ENCODE data around the gene SEMA3B. TPM values are rescaled to one million over a fixed set of nuclear protein-coding genes. Genes with fewer than 3 reads are reported as not detected.
A peak's percentile ranks its signal among the peaks of the same experiment; 100 is the strongest.

The SEMA3B gene
- total and polyA plus RNA-seq, 8 donors, result 40.1 to 310 (median 103) TPM

- intact Hi-C loops (cut with DNase I; ENCODE audit: low total_unique reads), result no loop called here
- DNase-seq, result no peak
- Histone ChIP-seq H3K27me3 (no peaks in the 10 kb centered on the region), H3K4me3 (peak overlapping the region; percentile 62 to 98 (median 90)), H3K36me3 (peaks cover 40 to 52% (median 49%) of the 10 kb centered on the region in 4 donors), H3K27ac (peak overlapping the region in 4 of 5 donors; percentile 79 to 91 (median 86)), H3K9me3 (no peaks in the 10 kb centered on the region), H3K4me1 (peaks cover 24 to 74% (median 54%) of the 10 kb centered on the region in 4 donors)
- TF ChIP-seq EP300 (IDR thresholded peaks at IDR 0.05), result no peak
- no peak for TF ChIP-seq POLR2A (IDR thresholded peaks at IDR 0.05)
- TF ChIP-seq POLR2AphosphoS5 (IDR thresholded peaks at IDR 0.05), result no peak
- TF ChIP-seq CTCF (IDR thresholded peaks at IDR 0.05), result no peak
- 58 to 73% (median 69%) methylated on average over 4 of the region's 4 CpGs for WGBS, 5 donors
Observed at GRCh38 chr3:50327129-50327528, 58.2 kb downstream of the SEMA3B start.

Small RNA genes within 50 kb of the gene (small RNA-seq; reads per million reads assigned to genes)
- gene MIR5787, result 0 reads per million in 4 donors

Other genes starting within 250 kb of the SEMA3B start
- 100 to 1,000 TPM; 246 to 464 (median 290) TPM for gene RBM5, start 180.2 kb upstream of the SEMA3B start, total RNA-seq
- 10 to 100 TPM; 25.0 to 89.4 (median 30.1) TPM for gene RBM5, start 180.2 kb upstream of the SEMA3B start, polyA plus RNA-seq
- gene SEMA3F, start 113.8 kb upstream of the SEMA3B start, total RNA-seq, result 10 to 100 TPM; 11.9 to 34.5 (median 31.2) TPM
- gene SEMA3F, start 113.8 kb upstream of the SEMA3B start, polyA plus RNA-seq, result 10 to 100 TPM in 2 of 3 donors, 1 to 10 TPM in 1; 8.9 to 33.8 (median 14.6) TPM
- not detected for gene GNAT1, start 77.5 kb upstream of the SEMA3B start, total RNA-seq
- not detected for gene GNAT1, start 77.5 kb upstream of the SEMA3B start, polyA plus RNA-seq
- gene SLC38A3, start 63.9 kb upstream of the SEMA3B start, total RNA-seq, result 1 to 10 TPM in 1 of 5 donors, not detected in 4; 3.1 TPM
- 1 to 10 TPM in 1 of 3 donors, under 1 TPM in 2; 0.15 to 1.1 (median 0.93) TPM for gene SLC38A3, start 63.9 kb upstream of the SEMA3B start, polyA plus RNA-seq
- gene GNAI2, start 32.9 kb upstream of the SEMA3B start, total RNA-seq, result 100 to 1,000 TPM in 2 of 5 donors, 10 to 100 TPM in 3; 73.7 to 211 (median 98.5) TPM
- gene GNAI2, start 32.9 kb upstream of the SEMA3B start, polyA plus RNA-seq, result 10 to 100 TPM; 61.1 to 73.5 (median 68.3) TPM
- not detected for gene LSMEM2, start 9.9 kb downstream of the SEMA3B start, total RNA-seq
- under 1 TPM in 2 of 3 donors, not detected in 1; 0.31 to 0.58 TPM for gene LSMEM2, start 9.9 kb downstream of the SEMA3B start, polyA plus RNA-seq
- 100 to 1,000 TPM in 3 of 5 donors, 10 to 100 TPM in 2; 69.9 to 254 (median 193) TPM for gene IFRD2, start 23.3 kb downstream of the SEMA3B start, total RNA-seq
- 100 to 1,000 TPM in 2 of 3 donors, 10 to 100 TPM in 1; 98.1 to 118 (median 108) TPM for gene IFRD2, start 23.3 kb downstream of the SEMA3B start, polyA plus RNA-seq
- gene HYAL3, start 30.3 kb downstream of the SEMA3B start, total RNA-seq, result 1 to 10 TPM in 3 of 5 donors, not detected in 2; 1.3 to 3.9 (median 1.3) TPM
- 1 to 10 TPM; 5.0 to 7.9 (median 7.7) TPM for gene HYAL3, start 30.3 kb downstream of the SEMA3B start, polyA plus RNA-seq
- 100 to 1,000 TPM in 1 of 5 donors, 10 to 100 TPM in 3, 1 to 10 TPM in 1; 3.1 to 107 (median 22.3) TPM for gene NAA80, start 30.3 kb downstream of the SEMA3B start, total RNA-seq
- gene NAA80, start 30.3 kb downstream of the SEMA3B start, polyA plus RNA-seq, result 10 to 100 TPM in 1 of 3 donors, 1 to 10 TPM in 2; 8.7 to 16.4 (median 9.7) TPM
- 10 to 100 TPM in 1 of 5 donors, 1 to 10 TPM in 3, not detected in 1; 1.8 to 38.4 (median 5.3) TPM for gene HYAL1, start 34.4 kb downstream of the SEMA3B start, total RNA-seq
- gene HYAL1, start 34.4 kb downstream of the SEMA3B start, polyA plus RNA-seq, result 10 to 100 TPM in 2 of 3 donors, 1 to 10 TPM in 1; 6.3 to 25.8 (median 12.7) TPM
- gene HYAL2, start 53.6 kb downstream of the SEMA3B start, total RNA-seq, result 10 to 100 TPM; 11.1 to 96.4 (median 26.8) TPM
- 10 to 100 TPM; 24.7 to 47.6 (median 30.4) TPM for gene HYAL2, start 53.6 kb downstream of the SEMA3B start, polyA plus RNA-seq
- 10 to 100 TPM in 3 of 5 donors, 1 to 10 TPM in 1, not detected in 1; 2.3 to 63.4 (median 25.6) TPM for gene TUSC2, start 59.1 kb downstream of the SEMA3B start, total RNA-seq
- 10 to 100 TPM; 40.3 to 48.1 (median 46.3) TPM for gene TUSC2, start 59.1 kb downstream of the SEMA3B start, polyA plus RNA-seq
- gene RASSF1, start 71.7 kb downstream of the SEMA3B start, total RNA-seq, result 10 to 100 TPM; 16.5 to 33.2 (median 22.6) TPM
- 10 to 100 TPM; 27.8 to 37.3 (median 29.6) TPM for gene RASSF1, start 71.7 kb downstream of the SEMA3B start, polyA plus RNA-seq
- 10 to 100 TPM in 1 of 5 donors, under 1 TPM in 3, not detected in 1; 0.87 to 61.4 (median 0.91) TPM for gene ZMYND10, start 76.6 kb downstream of the SEMA3B start, total RNA-seq
- gene ZMYND10, start 76.6 kb downstream of the SEMA3B start, polyA plus RNA-seq, result 1 to 10 TPM in 2 of 3 donors, under 1 TPM in 1; 0.87 to 3.7 (median 1.2) TPM
- 10 to 100 TPM in 3 of 5 donors, 1 to 10 TPM in 2; 4.5 to 75.0 (median 13.0) TPM for gene NPRL2, start 81.6 kb downstream of the SEMA3B start, total RNA-seq
- gene NPRL2, start 81.6 kb downstream of the SEMA3B start, polyA plus RNA-seq, result 10 to 100 TPM; 20.8 to 27.6 (median 27.0) TPM
- gene CYB561D2, start 81.7 kb downstream of the SEMA3B start, total RNA-seq, result 10 to 100 TPM in 2 of 5 donors, 1 to 10 TPM in 2, not detected in 1; 6.1 to 16.3 (median 10.3) TPM
- gene CYB561D2, start 81.7 kb downstream of the SEMA3B start, polyA plus RNA-seq, result 10 to 100 TPM; 10.4 to 26.1 (median 17.4) TPM
- 100 to 1,000 TPM in 1 of 5 donors, 10 to 100 TPM in 4; 25.0 to 128 (median 27.4) TPM for gene TMEM115, start 90.4 kb downstream of the SEMA3B start, total RNA-seq
- 10 to 100 TPM; 14.6 to 27.7 (median 14.7) TPM for gene TMEM115, start 90.4 kb downstream of the SEMA3B start, polyA plus RNA-seq
- gene CACNA2D2, start 234.5 kb downstream of the SEMA3B start, total RNA-seq, result 10 to 100 TPM in 1 of 5 donors, 1 to 10 TPM in 4; 1.2 to 45.8 (median 1.8) TPM
- 1 to 10 TPM in 2 of 3 donors, under 1 TPM in 1; 0.92 to 2.7 (median 1.9) TPM for gene CACNA2D2, start 234.5 kb downstream of the SEMA3B start, polyA plus RNA-seq